GM12878 (cell line): Measurements from ENCODE around the gene ZNF785. TPM values are rescaled to one million over a fixed set of nuclear protein-coding genes. Genes with fewer than 3 reads are reported as not detected.
A peak's percentile ranks its signal among the peaks of the same experiment; 100 is the strongest.

Experiments used
- CBX3 ChIP-seq: fragments of 200-600 bp; sonication (generic); IDR thresholded peaks from 2 replicates; pipeline ENCODE4 v1.6.1; 2016; ENCODE audit warnings: low read depth, borderline replicate concordance
- CHD2 ChIP-seq: IDR thresholded peaks from 2 replicates; pipeline ENCODE4 v1.6.1; 2011; ENCODE audit warnings: low read depth, low read length, improper control_type of control experiment, borderline replicate concordance
- EZH2 ChIP-seq: IDR thresholded peaks from 2 replicates; pipeline ENCODE4 v1.6.1; 2012; ENCODE audit warnings: low read depth, mild to moderate bottlenecking, control low read depth, inconsistent platforms, low read length, borderline replicate concordance; ENCODE audit not compliant: control insufficient read depth
- HCFC1 ChIP-seq: fragments of 150-350 bp; IDR thresholded peaks from 2 replicates; pipeline ENCODE4 v1.6.1; 2014; ENCODE audit warnings: low read length
- HDAC2 ChIP-seq: fragments of 200-600 bp; sonication (generic); IDR thresholded peaks from 2 replicates; pipeline ENCODE4 v1.6.1; 2017
- MXI1 ChIP-seq: fragments of 150-350 bp; IDR thresholded peaks from 2 replicates; pipeline ENCODE4 v1.6.1; 2011; ENCODE audit warnings: low read depth, mild to moderate bottlenecking, inconsistent platforms, low read length, improper control_type of control experiment
- NFYB ChIP-seq: IDR thresholded peaks from 2 replicates; pipeline ENCODE4 v1.6.1; 2011; ENCODE audit warnings: low read depth, mild to moderate bottlenecking, low read length, improper control_type of control experiment, moderate library complexity; ENCODE audit not compliant: insufficient read depth
- NR2C1 ChIP-seq: fragments of 450-650 bp; IDR thresholded peaks from 2 replicates; pipeline ENCODE4 v1.6.1; 2017; ENCODE audit warnings: antibody characterized with exemption, mild to moderate bottlenecking, moderate library complexity
- PAX5 ChIP-seq: IDR thresholded peaks from 2 replicates; pipeline ENCODE4 v1.6.1; 2011; ENCODE audit warnings: low read depth, low read length, borderline replicate concordance
- PAX8 ChIP-seq: fragments of 450-650 bp; IDR thresholded peaks from 2 replicates; pipeline ENCODE4 v1.6.1; 2017; ENCODE audit warnings: mild to moderate bottlenecking, moderate library complexity
- RELB ChIP-seq: fragments of 450-650 bp; IDR thresholded peaks from 2 replicates; pipeline ENCODE4 v1.6.1; 2017; ENCODE audit warnings: low read depth, mild to moderate bottlenecking, moderate library complexity
- YY1 ChIP-seq: IDR thresholded peaks from 2 replicates; pipeline ENCODE4 v1.6.1; 2011; ENCODE audit warnings: low read depth, mild to moderate bottlenecking, low read length
- ZBTB4 ChIP-seq: fragments of 450-650 bp; formaldehyde crosslinking; IDR thresholded peaks from 2 replicates; pipeline ENCODE4 v1.4.0; 2022; ENCODE audit warnings: mild to moderate bottlenecking, moderate library complexity
- polyA plus RNA-seq, 11 experiments: library from polyadenylated mRNA; depleted of rRNA in 4 of 11; unstranded in 6 of 11; stranded (reverse) in 5 of 11; fragments of >200 nt; fragmentation: Nextera tagmentation in 4 of 11; fragmentation: Illumina TruSeq in 1 of 11; extraction: Ambion mirVana in 4 of 11; extraction: Trizol in 1 of 11; gene quantifications; 1 replicate in 1 of 11; 2 replicates in 10 of 11; pipeline versions ENCODE4 v1.2.1 to v1.2.3, GENCODE V29; 2011 to 2016; ENCODE audit warnings: inconsistent platforms in 2 of 11, missing spikeins in 2 of 11, low read depth in 1 of 11
- total RNA-seq, 4 experiments: library from RNA; depleted of rRNA in 3 of 4; stranded (reverse); fragments of >200 nt in 3 of 4; fragmentation: Illumina TruSeq in 1 of 4; extraction: Trizol in 1 of 4; gene quantifications; 2 replicates each; pipeline versions ENCODE4 v1.2.1 to v1.2.3, GENCODE V29; 2013 to 2021
- TF ChIP-seq, protein P1 (sequence below): fragments of 450-650 bp; IDR thresholded peaks from 2 replicates; pipeline ENCODE4 v1.6.1; 2018; ENCODE audit warnings: borderline replicate concordance, mild to moderate bottlenecking; ENCODE audit not compliant: partially characterized antibody
- TF ChIP-seq, protein P2 (sequence below), 3 experiments: IDR thresholded peaks in 2 of 3; conservative IDR thresholded peaks in 1 of 3; 2 replicates each; pipeline ENCODE4 v1.5.1; 2011; ENCODE audit warnings: low read depth in 3 of 3, low read length in 3 of 3, mild to moderate bottlenecking in 3 of 3, control low read depth in 2 of 3, moderate library complexity in 2 of 3, inconsistent platforms in 1 of 3, mixed read lengths in 1 of 3; ENCODE audit not compliant: control insufficient read depth in 2 of 3, insufficient read depth in 1 of 3; ENCODE audit errors: extremely low read depth in 1 of 3

The ZNF785 gene
- total and polyA plus RNA-seq, 10 of the 15 experiments (the other 5 are each of a cell fraction or from before 2014, with no cell fraction given), result 0.87 to 11.5 (median 7.5) TPM

DNA sequence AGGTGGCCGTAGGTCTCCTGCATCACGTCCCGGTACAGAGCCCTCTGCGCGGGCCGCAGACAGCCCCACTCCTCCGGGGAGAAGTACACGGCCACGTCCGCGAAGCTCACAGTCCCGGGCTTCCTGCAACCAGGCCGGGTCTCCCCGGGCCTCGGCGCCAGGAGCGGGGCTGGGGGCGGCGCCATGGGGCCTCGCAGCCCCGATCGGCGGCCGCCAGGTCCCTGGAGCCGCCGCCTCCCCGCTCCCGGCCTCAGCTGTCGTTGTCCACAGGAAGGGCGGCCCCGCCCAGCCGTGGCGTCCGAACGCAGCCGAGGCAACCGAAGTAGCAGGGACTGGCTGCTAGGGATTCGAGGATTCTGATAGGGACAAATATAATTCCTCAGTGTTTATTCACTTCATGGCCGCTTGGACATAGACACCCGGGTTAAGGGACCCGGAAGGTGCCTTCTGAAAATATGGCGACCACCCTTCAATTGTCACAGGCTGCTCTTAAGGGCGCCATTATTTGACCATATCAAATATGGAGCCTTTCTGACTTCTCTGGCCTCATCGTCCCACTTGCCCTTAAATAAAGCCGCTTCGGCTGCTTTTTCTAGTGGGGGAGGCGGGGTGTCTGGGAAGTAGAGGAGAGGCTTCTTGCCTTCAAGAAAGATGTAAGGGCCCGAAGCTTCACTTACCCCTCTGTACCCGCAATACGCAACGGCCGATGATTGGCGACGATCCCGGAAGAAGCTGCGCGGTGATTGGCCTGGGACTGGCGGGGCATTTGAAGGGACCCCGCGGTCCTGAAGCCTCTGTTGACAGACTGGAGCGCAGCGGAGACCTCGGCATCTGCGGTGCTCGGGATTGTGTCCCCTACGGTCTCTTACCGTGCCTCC lies 13.8 kb downstream of the ZNF785 start, which contains the start of gene ZNF688 (continued):
- TF ChIP-seq ZBTB4 (CRISPR knock-in tag), result 0 out of 2 replicates have a peak, but pooled peaks have one; percentile 25
- TF ChIP-seq EZH2, result no peak
- TF ChIP-seq HDAC2, result peak; percentile 94; the same call in 1 of the 2 replicates
- no peak for TF ChIP-seq CBX3
- peak; percentile 93 for TF ChIP-seq MXI1
- peak; percentile 92 for TF ChIP-seq RELB
- TF ChIP-seq PAX5, result peak; percentile 43; the same call in 1 of the 2 replicates
- peak; percentile 99 for TF ChIP-seq YY1
- peak; percentile 99 for TF ChIP-seq NFYB
- TF ChIP-seq HCFC1, result peak; percentile 88
- TF ChIP-seq, protein P1, sequence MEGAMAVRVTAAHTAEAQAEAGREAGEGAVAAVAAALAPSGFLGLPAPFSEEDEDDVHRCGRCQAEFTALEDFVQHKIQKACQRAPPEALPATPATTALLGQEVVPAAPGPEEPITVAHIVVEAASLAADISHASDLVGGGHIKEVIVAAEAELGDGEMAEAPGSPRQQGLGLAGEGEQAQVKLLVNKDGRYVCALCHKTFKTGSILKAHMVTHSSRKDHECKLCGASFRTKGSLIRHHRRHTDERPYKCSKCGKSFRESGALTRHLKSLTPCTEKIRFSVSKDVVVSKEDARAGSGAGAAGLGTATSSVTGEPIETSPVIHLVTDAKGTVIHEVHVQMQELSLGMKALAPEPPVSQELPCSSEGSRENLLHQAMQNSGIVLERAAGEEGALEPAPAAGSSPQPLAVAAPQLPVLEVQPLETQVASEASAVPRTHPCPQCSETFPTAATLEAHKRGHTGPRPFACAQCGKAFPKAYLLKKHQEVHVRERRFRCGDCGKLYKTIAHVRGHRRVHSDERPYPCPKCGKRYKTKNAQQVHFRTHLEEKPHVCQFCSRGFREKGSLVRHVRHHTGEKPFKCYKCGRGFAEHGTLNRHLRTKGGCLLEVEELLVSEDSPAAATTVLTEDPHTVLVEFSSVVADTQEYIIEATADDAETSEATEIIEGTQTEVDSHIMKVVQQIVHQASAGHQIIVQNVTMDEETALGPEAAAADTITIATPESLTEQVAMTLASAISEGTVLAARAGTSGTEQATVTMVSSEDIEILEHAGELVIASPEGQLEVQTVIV, result peak; percentile 57
- TF ChIP-seq CHD2, result peak; percentile 94
- TF ChIP-seq PAX8, result peak; percentile 81
- TF ChIP-seq, protein P2, sequence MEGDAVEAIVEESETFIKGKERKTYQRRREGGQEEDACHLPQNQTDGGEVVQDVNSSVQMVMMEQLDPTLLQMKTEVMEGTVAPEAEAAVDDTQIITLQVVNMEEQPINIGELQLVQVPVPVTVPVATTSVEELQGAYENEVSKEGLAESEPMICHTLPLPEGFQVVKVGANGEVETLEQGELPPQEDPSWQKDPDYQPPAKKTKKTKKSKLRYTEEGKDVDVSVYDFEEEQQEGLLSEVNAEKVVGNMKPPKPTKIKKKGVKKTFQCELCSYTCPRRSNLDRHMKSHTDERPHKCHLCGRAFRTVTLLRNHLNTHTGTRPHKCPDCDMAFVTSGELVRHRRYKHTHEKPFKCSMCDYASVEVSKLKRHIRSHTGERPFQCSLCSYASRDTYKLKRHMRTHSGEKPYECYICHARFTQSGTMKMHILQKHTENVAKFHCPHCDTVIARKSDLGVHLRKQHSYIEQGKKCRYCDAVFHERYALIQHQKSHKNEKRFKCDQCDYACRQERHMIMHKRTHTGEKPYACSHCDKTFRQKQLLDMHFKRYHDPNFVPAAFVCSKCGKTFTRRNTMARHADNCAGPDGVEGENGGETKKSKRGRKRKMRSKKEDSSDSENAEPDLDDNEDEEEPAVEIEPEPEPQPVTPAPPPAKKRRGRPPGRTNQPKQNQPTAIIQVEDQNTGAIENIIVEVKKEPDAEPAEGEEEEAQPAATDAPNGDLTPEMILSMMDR (IDR thresholded peaks at IDR 0.05 in 2 of 3, conservative IDR thresholded peaks at IDR 0.05 in 1 of 3; ENCODE audit: control insufficient read depth in 2 of 3, extremely low read depth in 1 of 3, insufficient read depth in 1 of 3, low read depth in 3 of 3, low read length in 3 of 3), result 0 out of 6 replicates have a peak, but pooled peaks of 1 of the 3 experiments have one; percentile 3
- TF ChIP-seq NR2C1, result peak; percentile 96
